Endodermal cell (in vitro differentiated cells): ENCODE data around the gene GNAS-AS1. TPM values are rescaled to one million over a fixed set of nuclear protein-coding genes. Genes with fewer than 3 reads are reported as not detected.

Experiments
- DNase-seq: peaks from one replicate; pipeline ENCODE4 v3.0.0-alpha.2; 2017
- H3K27ac ChIP-seq: 2 replicates; pipeline ENCODE4 v1.5.1; 2013; ENCODE audit warnings: mild to moderate bottlenecking, low read depth, low read length, moderate library complexity
- H3K27me3 ChIP-seq: 2 replicates; pipeline ENCODE4 v1.6.1; 2013; ENCODE audit warnings: mild to moderate bottlenecking, low read length, moderate library complexity; ENCODE audit not compliant: insufficient read depth, control insufficient read depth, poor library complexity, severe bottlenecking
- H3K36me3 ChIP-seq: 2 replicates; pipeline ENCODE4 v1.7.0; 2013; ENCODE audit warnings: mild to moderate bottlenecking, low read length, moderate library complexity; ENCODE audit not compliant: control insufficient read depth, insufficient read depth
- H3K4me1 ChIP-seq: one replicate; pipeline ENCODE4 v1.7.0; 2013; ENCODE audit warnings: low read length; ENCODE audit not compliant: control insufficient read depth, insufficient read depth
- H3K4me3 ChIP-seq: 2 replicates; pipeline ENCODE4 v1.5.1; 2013; ENCODE audit warnings: mild to moderate bottlenecking, low read length, moderate library complexity
- H3K9ac ChIP-seq: 2 replicates; pipeline ENCODE4 v1.6.1; 2013; ENCODE audit warnings: mild to moderate bottlenecking, low read length, moderate library complexity; ENCODE audit not compliant: poor library complexity, severe bottlenecking; ENCODE audit errors: extremely low read depth
- H3K9me3 ChIP-seq: 2 replicates; pipeline ENCODE4 v1.6.1; 2013; ENCODE audit warnings: mild to moderate bottlenecking, low read length, moderate library complexity; ENCODE audit not compliant: control insufficient read depth
- H3K27ac Mint-ChIP-seq: 2 replicates; pipeline ENCODE4 v1.8.0; 2020; ENCODE audit warnings: mixed read lengths
- H3K27me3 Mint-ChIP-seq: 2 replicates; pipeline ENCODE4 v1.8.0; 2021; ENCODE audit warnings: mild to moderate bottlenecking, mixed read lengths; ENCODE audit not compliant: insufficient read depth
- H3K36me3 Mint-ChIP-seq: 2 replicates; pipeline ENCODE4 v1.8.0; 2020; ENCODE audit warnings: low read depth, mixed read lengths
- H3K4me1 Mint-ChIP-seq: 2 replicates; pipeline ENCODE4 v1.8.0; 2020; ENCODE audit warnings: mixed read lengths
- H3K4me3 Mint-ChIP-seq: 2 replicates; pipeline ENCODE4 v1.8.0; 2020; ENCODE audit warnings: mild to moderate bottlenecking, moderate library complexity, mixed read lengths
- H3K9me3 Mint-ChIP-seq: 2 replicates; pipeline ENCODE4 v1.8.0; 2020; ENCODE audit warnings: mild to moderate bottlenecking, mixed read lengths
- WGBS, 2 experiments: methylation state at CpG; one replicate each; pipeline versions ENCODE4 v1.1.5 to v1.1.7; 2013; ENCODE audit warnings: missing lambda C conversion rate in 2 of 2, mixed read lengths in 1 of 2; ENCODE audit not compliant: insufficient coverage in 1 of 2, insufficient read length in 1 of 2; 5-methylcytosine and 5-hydroxymethylcytosine counted together
- total RNA-seq, 2 donors: library from RNA; stranded (reverse); fragmentation: NEBNext Ultra II Directional in 1 of 2; extraction: Animal tissue kit (Norgen Biotek cat#: 25700) in 1 of 2; gene quantifications; 2 replicates in 1 of 2; 3 replicates in 1 of 2; pipeline ENCODE4 v1.2.1, GENCODE V29; 2021
- TF ChIP-seq, protein P1 (sequence below): fragments of 200-600 bp; sonication (generic); conservative IDR thresholded peaks from 2 replicates; pipeline ENCODE4 v1.5.0; 2021; ENCODE audit warnings: antibody characterized with exemption, mild to moderate bottlenecking

The GNAS-AS1 gene
- total RNA-seq, 2 donors from 2014 or later: 9.3 to 9.7 TPM

GRCh38 chr20:58878399-58878798 lies 27.7 kb upstream of the GNAS-AS1 start:
- Histone ChIP-seq H3K4me3 (no peak overlapping the region), H3K36me3 (no peaks in the 10 kb centered on the region), H3K4me1 (peaks cover 15% of the 10 kb centered on the region), H3K27me3 (peaks cover 3% of the 10 kb centered on the region), H3K27ac (no peak overlapping the region), H3K9me3 (no peaks in the 10 kb centered on the region), H3K9ac (no peak overlapping the region)
- peaks cover 45% of the 10 kb centered on the region for H3K4me1 Mint-ChIP-seq
- no peaks in the 10 kb centered on the region for H3K9me3 Mint-ChIP-seq
- no peak overlapping the region for H3K4me3 Mint-ChIP-seq
- no peak for DNase-seq
- TF ChIP-seq, protein P1, sequence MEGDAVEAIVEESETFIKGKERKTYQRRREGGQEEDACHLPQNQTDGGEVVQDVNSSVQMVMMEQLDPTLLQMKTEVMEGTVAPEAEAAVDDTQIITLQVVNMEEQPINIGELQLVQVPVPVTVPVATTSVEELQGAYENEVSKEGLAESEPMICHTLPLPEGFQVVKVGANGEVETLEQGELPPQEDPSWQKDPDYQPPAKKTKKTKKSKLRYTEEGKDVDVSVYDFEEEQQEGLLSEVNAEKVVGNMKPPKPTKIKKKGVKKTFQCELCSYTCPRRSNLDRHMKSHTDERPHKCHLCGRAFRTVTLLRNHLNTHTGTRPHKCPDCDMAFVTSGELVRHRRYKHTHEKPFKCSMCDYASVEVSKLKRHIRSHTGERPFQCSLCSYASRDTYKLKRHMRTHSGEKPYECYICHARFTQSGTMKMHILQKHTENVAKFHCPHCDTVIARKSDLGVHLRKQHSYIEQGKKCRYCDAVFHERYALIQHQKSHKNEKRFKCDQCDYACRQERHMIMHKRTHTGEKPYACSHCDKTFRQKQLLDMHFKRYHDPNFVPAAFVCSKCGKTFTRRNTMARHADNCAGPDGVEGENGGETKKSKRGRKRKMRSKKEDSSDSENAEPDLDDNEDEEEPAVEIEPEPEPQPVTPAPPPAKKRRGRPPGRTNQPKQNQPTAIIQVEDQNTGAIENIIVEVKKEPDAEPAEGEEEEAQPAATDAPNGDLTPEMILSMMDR: no peak
- H3K36me3 Mint-ChIP-seq: no peaks in the 10 kb centered on the region
- no peak overlapping the region for H3K27ac Mint-ChIP-seq
- peaks cover 24% of the 10 kb centered on the region for H3K27me3 Mint-ChIP-seq
- WGBS, 2 experiments: 74% methylated on average over 4 of the region's 4 CpGs; no CpG with 5 or more reads in 1 of the 2 experiments

GRCh38 chr20:58877976-58878360 lies 27.3 kb upstream of the GNAS-AS1 start:
- Histone ChIP-seq H3K27ac (no peak overlapping the region), H3K36me3 (no peaks in the 10 kb centered on the region), H3K9ac (no peak overlapping the region), H3K9me3 (no peaks in the 10 kb centered on the region), H3K27me3 (peaks cover 7% of the 10 kb centered on the region), H3K4me1 (peaks cover 15% of the 10 kb centered on the region), H3K4me3 (no peak overlapping the region)
- Mint-ChIP-seq H3K36me3 (no peaks in the 10 kb centered on the region), H3K27me3 (peaks cover 20% of the 10 kb centered on the region), H3K4me1 (peaks cover 41% of the 10 kb centered on the region), H3K27ac (peak overlapping the region; percentile 77), H3K4me3 (no peak overlapping the region), H3K9me3 (no peaks in the 10 kb centered on the region)
- WGBS, 2 experiments: 73 to 88% methylated on average over 1 to 4 of the region's 4 CpGs
- TF ChIP-seq, protein P1: no peak
- no peak for DNase-seq

DNA sequence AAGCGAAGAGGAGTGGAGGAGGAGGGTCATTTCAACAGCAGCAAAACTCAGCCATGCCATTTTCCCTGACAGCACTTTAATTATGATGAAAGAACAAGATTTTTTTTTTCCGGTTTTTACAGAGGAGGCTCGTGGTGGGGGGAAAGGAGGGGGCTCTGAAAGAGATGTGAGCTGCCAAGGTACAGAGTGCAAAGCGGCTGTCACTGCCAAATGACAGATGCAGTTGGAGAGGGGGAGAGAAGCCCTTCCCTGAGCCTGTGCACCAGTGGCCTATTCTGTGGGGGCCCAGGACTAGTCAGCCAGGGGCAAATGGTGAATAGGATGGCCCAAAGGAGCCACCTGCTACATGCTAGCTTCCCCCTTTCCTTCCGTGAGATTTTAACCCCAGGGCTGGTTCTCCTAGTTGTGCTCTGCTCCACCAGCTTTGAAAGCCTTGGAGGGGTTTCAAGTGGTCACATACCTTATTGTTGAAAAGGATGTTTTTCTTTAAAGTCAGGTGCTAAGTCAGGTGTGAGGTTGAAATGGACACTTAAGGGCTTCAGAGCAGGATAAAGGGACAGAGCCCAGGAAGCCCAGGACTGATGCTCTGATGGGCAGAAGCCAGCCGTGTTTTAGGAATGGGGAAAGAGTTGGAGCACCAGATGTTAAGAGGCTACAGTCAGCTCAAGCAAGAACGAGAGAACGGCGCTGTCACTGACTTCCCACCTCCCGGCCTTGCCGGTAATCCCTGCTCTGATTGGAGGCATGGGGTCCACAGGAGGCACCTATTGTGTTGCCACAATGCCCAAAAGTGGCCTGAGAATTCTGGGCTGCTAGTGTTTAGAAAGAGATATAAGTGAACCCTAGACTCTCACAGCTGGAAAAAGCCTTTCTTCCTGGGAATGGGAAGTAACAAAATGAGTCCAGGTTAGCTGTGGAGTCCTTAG lies 26.6 kb upstream of the GNAS-AS1 start:
- DNase-seq: peak; percentile 88
- Mint-ChIP-seq H3K4me3 (no peak overlapping the region), H3K4me1 (peaks cover 36% of the 10 kb centered on the region), H3K27me3 (peaks cover 14% of the 10 kb centered on the region), H3K36me3 (no peaks in the 10 kb centered on the region), H3K27ac (peak overlapping the region; percentile 77), H3K9me3 (no peaks in the 10 kb centered on the region)
- Histone ChIP-seq H3K27me3 (peaks cover 8% of the 10 kb centered on the region), H3K9me3 (no peaks in the 10 kb centered on the region), H3K36me3 (no peaks in the 10 kb centered on the region), H3K4me1 (peaks cover 15% of the 10 kb centered on the region), H3K4me3 (no peak overlapping the region), H3K27ac (no peak overlapping the region), H3K9ac (no peak overlapping the region)
- TF ChIP-seq, protein P1: no peak
- 31 to 40% methylated on average over 8 to 11 of the region's 11 CpGs for WGBS, 2 experiments
